CD8-positive, alpha-beta memory T cell (primary cell): ENCODE results near the gene TMIGD1. TPM values are rescaled to one million over a fixed set of nuclear protein-coding genes. Genes with fewer than 3 reads are reported as not detected.
"Not testable (repeated sequence)": the region's sequence is repeated elsewhere in the genome, so short reads cannot be mapped to it uniquely, and the experiment has no call there.

Source experiments
- CTCF ChIA-PET: fragments of 350-600 bp; sonication (Branson Sonifier 250); formaldehyde crosslinking; loops from one replicate; lab custom pipeline; 2021; ENCODE audit warnings: antibody characterized with exemption; lab: Charles Lee
- POLR2A ChIA-PET: fragments of 350-600 bp; sonication (Branson Sonifier 250); formaldehyde crosslinking; loops from one replicate; lab custom pipeline; 2021; ENCODE audit warnings: antibody characterized with exemption; lab: Charles Lee
- DNase-seq, 5 donors: peaks; one replicate each; pipeline versions ENCODE4 v3.0.0 to v3.0.0-alpha.2; 2020 to 2022; ENCODE audit warnings: mixed read lengths in 1 of 5
- H3K27ac ChIP-seq: one replicate; pipeline ENCODE4 v1.7.0; 2013; ENCODE audit warnings: low read depth, mild to moderate bottlenecking, low read length, moderate library complexity
- H3K27me3 ChIP-seq: 2 replicates; pipeline ENCODE4 v1.7.0; 2013; ENCODE audit warnings: low read length, mild to moderate bottlenecking; ENCODE audit not compliant: insufficient read depth, poor library complexity, severe bottlenecking
- H3K36me3 ChIP-seq: 2 replicates; pipeline ENCODE4 v1.7.0; 2013; ENCODE audit warnings: mild to moderate bottlenecking, low read length, moderate library complexity; ENCODE audit not compliant: insufficient read depth
- H3K4me1 ChIP-seq: 2 replicates; pipeline ENCODE4 v1.7.0; 2013; ENCODE audit warnings: mild to moderate bottlenecking, low read length, moderate library complexity; ENCODE audit not compliant: insufficient read depth
- H3K4me3 ChIP-seq: 2 replicates; pipeline ENCODE4 v1.7.0; 2013; ENCODE audit warnings: mild to moderate bottlenecking, low read length
- H3K9me3 ChIP-seq: 2 replicates; pipeline ENCODE4 v1.7.0; 2013; ENCODE audit warnings: mild to moderate bottlenecking, low read length
- H3K27ac Mint-ChIP-seq, 8 donors: one replicate each; pipeline ENCODE4 v1.8.0; 2020 to 2021; ENCODE audit warnings: mixed read lengths in 8 of 8, mild to moderate bottlenecking in 6 of 8, inconsistent platforms in 3 of 8, moderate library complexity in 3 of 8
- H3K27me3 Mint-ChIP-seq, 2 donors: one replicate each; pipeline ENCODE4 v1.8.0; 2020 to 2021; ENCODE audit warnings: mixed read lengths in 2 of 2, mild to moderate bottlenecking in 1 of 2, moderate library complexity in 1 of 2
- H3K36me3 Mint-ChIP-seq, 3 donors: one replicate each; pipeline ENCODE4 v1.8.0; 2020 to 2021; ENCODE audit warnings: mixed read lengths in 3 of 3, inconsistent platforms in 1 of 3, mild to moderate bottlenecking in 1 of 3
- H3K4me1 Mint-ChIP-seq, 3 donors: one replicate each; pipeline ENCODE4 v1.8.0; 2020 to 2021; ENCODE audit warnings: mixed read lengths in 3 of 3, inconsistent platforms in 1 of 3, mild to moderate bottlenecking in 1 of 3
- H3K4me3 Mint-ChIP-seq, 7 donors: one replicate each; pipeline ENCODE4 v1.8.0; 2020 to 2021; ENCODE audit warnings: mixed read lengths in 7 of 7, mild to moderate bottlenecking in 6 of 7, moderate library complexity in 4 of 7, inconsistent platforms in 2 of 7
- H3K9me3 Mint-ChIP-seq, 5 donors: one replicate each; pipeline ENCODE4 v1.8.0; 2020 to 2022; ENCODE audit warnings: mixed read lengths in 5 of 5, mild to moderate bottlenecking in 3 of 5, moderate library complexity in 2 of 5, inconsistent platforms in 1 of 5
- polyA plus RNA-seq: library from polyadenylated mRNA; unstranded; fragments of 300-500 nt; fragmentation: Illumina TruSeq; gene quantifications from one replicate; pipeline ENCODE4 v1.2.3, GENCODE V29; 2021
- total RNA-seq, 2 experiments: library from RNA; stranded (reverse); gene quantifications; one replicate each; pipeline ENCODE4 v1.2.3, GENCODE V29; 2021

The TMIGD1 gene
- total and polyA plus RNA-seq, 3 experiments from 2014 or later: not detected

- Histone ChIP-seq H3K27me3 (no peaks in the 10 kb centered on the region), H3K4me3 (no peak overlapping the region), H3K4me1 (no peaks in the 10 kb centered on the region), H3K9me3 (no peaks in the 10 kb centered on the region), H3K27ac (no peak overlapping the region), H3K36me3 (no peaks in the 10 kb centered on the region)
- POLR2A ChIA-PET: no interaction called here
- Mint-ChIP-seq H3K9me3 (no peaks in the 10 kb centered on the region), H3K36me3 (peaks cover 0 to 1% (median 0%) of the 10 kb centered on the region in 3 donors), H3K27me3 (peaks cover 0 to 3% of the 10 kb centered on the region in 2 donors), H3K4me1 (no peaks in the 10 kb centered on the region), H3K27ac (no peak overlapping the region), H3K4me3 (no peak overlapping the region)
- no peak for DNase-seq
- CTCF ChIA-PET: interaction anchor here (1.3 kb wide), 1 partner anchor 229 kb away, joined by 3 read pairs; no protein-coding TSS in a partner anchor
These were observed 20.8 kb upstream of the TMIGD1 start for GRCh38 chr17:30354701-30355100.

- Histone ChIP-seq H3K27me3 (no peaks in the 10 kb centered on the region), H3K4me1 (no peaks in the 10 kb centered on the region), H3K36me3 (no peaks in the 10 kb centered on the region), H3K4me3 (no peak overlapping the region), H3K9me3 (no peaks in the 10 kb centered on the region), H3K27ac (no peak overlapping the region)
- H3K27ac Mint-ChIP-seq: no peak overlapping the region
- H3K27me3 Mint-ChIP-seq: peaks cover 0 to 3% of the 10 kb centered on the region in 2 donors
- ChIA-PET CTCF (no interaction called here), POLR2A (no interaction called here)
- H3K9me3 Mint-ChIP-seq: no peaks in the 10 kb centered on the region
- peaks cover 0 to 1% (median 0%) of the 10 kb centered on the region in 3 donors for H3K36me3 Mint-ChIP-seq
- no peak overlapping the region for H3K4me3 Mint-ChIP-seq
- DNase-seq: no peak
- no peaks in the 10 kb centered on the region for H3K4me1 Mint-ChIP-seq
These were observed 18.5 kb upstream of the TMIGD1 start for GRCh38 chr17:30352240-30352814.

DNA sequence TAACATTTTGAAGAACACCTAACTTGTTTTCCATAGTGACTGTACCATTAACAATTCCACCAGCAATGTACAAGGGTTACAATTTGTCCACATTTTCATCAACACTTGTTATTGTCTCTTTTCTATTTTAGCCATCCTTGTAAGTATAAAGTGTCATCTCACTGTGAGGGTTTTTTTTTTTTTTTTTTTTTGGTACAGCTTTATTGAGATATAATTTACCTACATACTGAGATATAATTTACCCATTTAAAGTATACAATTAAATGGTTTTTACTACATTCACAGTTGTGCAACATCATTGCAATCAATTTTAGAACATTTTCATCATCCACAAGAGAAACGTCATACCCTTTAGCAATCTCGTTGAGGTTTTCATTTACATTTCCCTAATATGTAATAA, 17.9 kb upstream of the TMIGD1 start:
- DNase-seq: no peak
- H3K36me3 Mint-ChIP-seq: peaks cover 0 to 1% (median 0%) of the 10 kb centered on the region in 3 donors
- Histone ChIP-seq H3K27ac (no peak overlapping the region), H3K4me1 (no peaks in the 10 kb centered on the region), H3K36me3 (no peaks in the 10 kb centered on the region), H3K27me3 (no peaks in the 10 kb centered on the region), H3K9me3 (no peaks in the 10 kb centered on the region), H3K4me3 (no peak overlapping the region)
- no peak overlapping the region for H3K4me3 Mint-ChIP-seq
- H3K9me3 Mint-ChIP-seq: no peaks in the 10 kb centered on the region
- peaks cover 0 to 3% of the 10 kb centered on the region in 2 donors for H3K27me3 Mint-ChIP-seq
- ChIA-PET POLR2A (no interaction called here), CTCF (no interaction called here)
- peak overlapping the region in 1 of 8 donors; percentile 59 for H3K27ac Mint-ChIP-seq
- no peaks in the 10 kb centered on the region for H3K4me1 Mint-ChIP-seq

GRCh38 chr17:30351263-30351662, 17.4 kb upstream of the TMIGD1 start:
- CTCF ChIA-PET, H3K4me3 ChIP-seq, H3K36me3 Mint-ChIP-seq: not testable (repeated sequence)

GRCh38 chr17:30349252-30349651, 15.4 kb upstream of the TMIGD1 start:
- H3K4me3 Mint-ChIP-seq: no peak overlapping the region
- CTCF ChIA-PET: interaction anchor here (1.8 kb wide), 1 partner anchor 9 kb away, joined by 5 read pairs; no protein-coding TSS in a partner anchor
- peaks cover 0 to 2% of the 10 kb centered on the region in 2 donors for H3K27me3 Mint-ChIP-seq
- Histone ChIP-seq H3K27me3 (no peaks in the 10 kb centered on the region), H3K4me1 (no peaks in the 10 kb centered on the region), H3K9me3 (no peaks in the 10 kb centered on the region), H3K36me3 (no peaks in the 10 kb centered on the region), H3K27ac (no peak overlapping the region), H3K4me3 (no peak overlapping the region)
- POLR2A ChIA-PET: no interaction called here
- H3K27ac Mint-ChIP-seq: no peak overlapping the region
- H3K36me3 Mint-ChIP-seq: no peaks in the 10 kb centered on the region
- H3K4me1 Mint-ChIP-seq: no peaks in the 10 kb centered on the region
- H3K9me3 Mint-ChIP-seq: no peaks in the 10 kb centered on the region
- DNase-seq: no peak

More at GRCh38 chr17:30351263-30351662, 17.4 kb upstream of the TMIGD1 start:
- H3K9me3 Mint-ChIP-seq, H3K27me3 ChIP-seq, H3K4me3 Mint-ChIP-seq, H3K27ac ChIP-seq, DNase-seq, H3K4me1 Mint-ChIP-seq, H3K36me3 ChIP-seq, H3K27me3 Mint-ChIP-seq, H3K9me3 ChIP-seq, POLR2A ChIA-PET, H3K4me1 ChIP-seq: not testable (repeated sequence)
- peak overlapping the region in 1 of 8 donors; percentile 59 for H3K27ac Mint-ChIP-seq

- Mint-ChIP-seq H3K36me3 (no peaks in the 10 kb centered on the region), H3K4me1 (no peaks in the 10 kb centered on the region), H3K27me3 (peaks cover 0 to 2% of the 10 kb centered on the region in 2 donors), H3K4me3 (no peak overlapping the region), H3K9me3 (no peaks in the 10 kb centered on the region), H3K27ac (no peak overlapping the region)
- no peaks in the 10 kb centered on the region for H3K4me1 ChIP-seq
- no peaks in the 10 kb centered on the region for H3K36me3 ChIP-seq
- H3K27me3 ChIP-seq: no peaks in the 10 kb centered on the region
- no peaks in the 10 kb centered on the region for H3K9me3 ChIP-seq
- no peak overlapping the region for H3K4me3 ChIP-seq
- no peak for DNase-seq
- no peak overlapping the region for H3K27ac ChIP-seq
- ChIA-PET POLR2A (no interaction called here), CTCF (interaction anchor here (1.3 kb wide), 1 partner anchor 85 kb away, joined by 3 read pairs; no protein-coding TSS in a partner anchor)
These were observed 13.6 kb upstream of the TMIGD1 start for GRCh38 chr17:30347488-30347887.

- ChIA-PET CTCF (interaction anchor here (1.0 kb wide), 1 partner anchor 9 kb away, joined by 3 read pairs; no protein-coding TSS in a partner anchor), POLR2A (no interaction called here)
- Mint-ChIP-seq H3K9me3 (no peaks in the 10 kb centered on the region), H3K27me3 (no peaks in the 10 kb centered on the region), H3K27ac (no peak overlapping the region), H3K4me3 (no peak overlapping the region), H3K36me3 (no peaks in the 10 kb centered on the region), H3K4me1 (no peaks in the 10 kb centered on the region)
- no peaks in the 10 kb centered on the region for H3K36me3 ChIP-seq
- no peak overlapping the region for H3K4me3 ChIP-seq
- no peak for DNase-seq
- no peaks in the 10 kb centered on the region for H3K4me1 ChIP-seq
- no peak overlapping the region for H3K27ac ChIP-seq
- no peaks in the 10 kb centered on the region for H3K9me3 ChIP-seq
- H3K27me3 ChIP-seq: no peaks in the 10 kb centered on the region
These were observed 12.5 kb upstream of the TMIGD1 start for GRCh38 chr17:30346221-30346795.

DNA sequence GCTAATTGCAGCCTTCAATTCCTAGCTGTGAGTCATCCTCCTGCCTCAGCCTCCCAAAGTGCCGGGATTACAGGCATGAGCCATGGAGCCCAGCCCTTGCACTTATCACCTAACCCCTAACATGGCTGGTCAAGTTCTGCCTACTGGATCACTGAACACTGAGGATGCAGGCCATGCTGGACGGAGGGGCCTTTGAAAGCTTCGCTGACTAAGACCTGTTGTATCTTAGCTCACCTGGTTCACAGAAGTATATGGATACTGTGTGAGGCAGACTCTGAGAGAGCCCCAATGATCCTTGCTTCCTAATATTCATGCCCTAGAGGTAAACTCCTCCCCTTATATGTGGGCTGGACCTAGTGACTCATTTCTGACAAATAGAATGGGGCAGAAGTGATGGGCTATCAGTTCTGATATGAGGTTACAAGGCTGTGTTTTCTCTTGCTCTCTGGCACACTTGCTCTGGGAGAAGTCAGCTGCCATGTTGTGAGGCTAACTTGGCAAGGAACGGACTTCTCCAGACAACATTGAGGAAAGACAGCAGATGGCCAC, 11.7 kb upstream of the TMIGD1 start:
- no peaks in the 10 kb centered on the region for H3K9me3 Mint-ChIP-seq
- H3K27me3 ChIP-seq: no peaks in the 10 kb centered on the region
- no peaks in the 10 kb centered on the region for H3K36me3 Mint-ChIP-seq
- H3K27ac ChIP-seq: no peak overlapping the region
- H3K4me3 Mint-ChIP-seq: no peak overlapping the region
- H3K4me1 ChIP-seq: no peaks in the 10 kb centered on the region
- H3K27ac Mint-ChIP-seq: no peak overlapping the region
- H3K4me1 Mint-ChIP-seq: peaks cover 0 to 5% (median 0%) of the 10 kb centered on the region in 3 donors
- no peaks in the 10 kb centered on the region for H3K9me3 ChIP-seq
- DNase-seq: no peak
- H3K36me3 ChIP-seq: no peaks in the 10 kb centered on the region
- no peak overlapping the region for H3K4me3 ChIP-seq
- no peaks in the 10 kb centered on the region for H3K27me3 Mint-ChIP-seq
- ChIA-PET POLR2A (no interaction called here), CTCF (interaction anchor here (1.1 kb wide), 1 partner anchor 9 kb away, joined by 4 read pairs; no protein-coding TSS in a partner anchor)
